Fibroblast of upper back skin (primary cell): ENCODE measurements around the gene PTPRO.

Experiments
- DNase-seq: peaks from one replicate; pipeline ENCODE4 v3.0.0-alpha.2; 2013

Gene PTPRO

DNA sequence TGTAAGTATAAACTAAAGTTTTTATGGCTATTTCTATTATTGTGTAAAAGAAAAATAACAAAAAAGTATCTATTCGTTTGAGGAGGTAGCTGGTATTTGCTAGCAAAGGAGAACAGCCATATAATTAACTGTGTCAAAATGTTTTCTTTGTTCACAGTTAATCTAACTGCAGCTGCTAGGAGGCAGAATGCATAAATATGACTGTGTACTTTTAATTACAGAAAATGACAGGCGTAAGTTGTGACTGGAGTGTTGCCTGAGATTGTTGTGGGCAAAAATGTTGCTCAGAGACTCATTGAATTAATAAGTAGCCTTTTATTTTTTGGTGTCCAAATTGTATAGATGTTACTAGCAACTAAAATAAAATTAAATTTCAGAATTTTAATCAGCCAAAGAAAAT lies 33.5 kb downstream of the PTPRO start:
- DNase-seq, result no peak

DNA sequence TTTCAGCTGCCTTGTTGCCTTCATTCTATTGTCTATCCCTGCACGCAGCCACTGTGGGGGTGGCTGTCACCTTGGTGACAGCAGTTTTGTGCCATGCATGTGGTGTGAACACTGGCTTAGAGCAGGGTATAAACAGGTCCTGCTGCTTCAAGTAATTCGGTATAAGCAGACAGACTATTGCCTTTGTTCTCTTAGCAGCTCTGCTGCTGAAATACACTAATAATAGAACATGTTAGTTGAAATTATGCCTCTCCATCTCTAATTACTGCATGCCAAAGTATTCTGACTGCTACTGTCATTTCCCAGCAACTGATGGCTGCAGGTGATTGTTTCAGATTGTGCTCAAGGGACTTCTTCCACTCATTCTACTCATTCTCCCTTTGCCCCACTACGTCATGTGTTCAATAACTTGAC lies 34.6 kb downstream of the PTPRO start:
- DNase-seq, result no peak

DNA sequence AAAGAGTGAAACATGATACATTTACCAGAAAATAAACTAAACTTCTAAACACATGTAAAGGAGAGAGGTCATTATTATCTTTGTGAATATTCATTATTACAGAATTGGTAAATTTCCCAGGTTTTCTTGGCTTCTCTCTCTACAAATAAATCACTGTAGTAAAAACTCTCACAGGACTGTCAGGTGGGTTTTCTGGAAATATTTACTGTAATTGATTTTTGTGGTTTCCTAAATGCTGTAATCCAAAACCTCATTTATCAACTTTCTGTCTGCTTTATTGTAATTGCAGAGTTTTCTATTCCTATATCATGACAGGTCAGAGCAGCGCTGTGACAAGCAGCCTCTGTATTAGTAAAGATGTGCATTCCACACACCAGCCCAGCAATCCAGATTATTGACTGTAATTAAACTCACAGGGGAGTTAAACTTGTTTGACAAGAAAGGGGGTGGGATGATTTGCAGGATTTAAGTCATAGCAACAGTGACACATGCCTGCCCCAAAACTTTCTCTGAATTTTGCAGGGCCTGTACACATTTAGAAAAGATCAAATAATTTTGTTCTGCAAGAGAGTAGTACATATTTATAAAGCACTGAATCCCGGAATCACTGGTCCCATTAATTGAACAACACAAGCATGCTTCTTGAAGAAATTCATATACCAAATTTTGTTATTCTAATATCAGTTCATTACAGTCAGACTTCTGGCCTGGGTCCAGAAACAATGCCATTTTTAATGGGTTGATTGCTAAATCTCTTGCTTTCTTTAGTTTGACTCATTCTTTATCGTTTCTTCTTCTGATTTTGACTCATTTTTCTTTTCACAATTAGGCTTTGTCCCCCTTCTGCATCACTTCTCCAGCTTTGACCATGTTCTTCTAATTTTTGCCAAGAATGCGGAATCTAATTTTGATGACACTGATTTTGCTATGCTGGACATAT lies 42.2 kb downstream of the PTPRO start:
- peak; percentile 65 for DNase-seq

DNA sequence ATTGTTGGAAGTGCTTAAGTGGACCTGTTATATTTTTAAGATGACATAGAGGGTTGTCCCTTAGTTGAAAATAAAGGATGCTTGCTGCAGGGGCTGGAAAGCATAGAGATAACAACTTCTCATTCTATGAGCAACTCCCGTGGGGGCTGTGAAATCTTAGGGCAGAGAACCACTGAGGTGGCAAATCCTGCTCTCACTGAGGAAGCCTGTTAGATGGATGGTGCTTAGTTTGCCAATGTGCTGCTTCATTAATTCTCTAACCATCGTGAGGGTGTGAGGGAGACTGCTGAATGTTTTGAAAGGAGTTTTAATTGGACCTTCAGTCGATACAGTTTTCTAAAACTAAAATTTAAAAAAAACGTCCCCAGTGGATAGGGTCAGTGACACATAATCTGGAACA lies 46.5 kb downstream of the PTPRO start:
- no peak for DNase-seq

DNA sequence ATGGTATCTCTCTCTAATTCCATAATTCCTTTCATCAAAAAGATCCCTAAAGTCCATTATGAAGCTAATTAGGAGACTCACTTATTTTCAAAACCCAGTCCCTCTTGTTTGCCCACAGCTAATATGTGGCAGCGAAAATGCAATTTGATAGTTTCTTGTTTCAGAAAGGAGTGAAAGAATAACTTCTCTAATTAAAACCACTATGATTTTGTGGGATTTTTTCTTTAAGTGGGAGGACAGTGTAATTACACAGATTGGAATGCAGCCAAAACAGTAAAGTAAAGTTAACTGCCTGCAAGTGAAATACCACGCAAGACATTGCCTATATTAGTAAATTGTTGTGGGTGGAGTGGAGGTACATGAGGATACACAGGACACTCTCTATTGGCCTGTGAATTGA lies 50.0 kb downstream of the PTPRO start:
- no peak for DNase-seq

DNA sequence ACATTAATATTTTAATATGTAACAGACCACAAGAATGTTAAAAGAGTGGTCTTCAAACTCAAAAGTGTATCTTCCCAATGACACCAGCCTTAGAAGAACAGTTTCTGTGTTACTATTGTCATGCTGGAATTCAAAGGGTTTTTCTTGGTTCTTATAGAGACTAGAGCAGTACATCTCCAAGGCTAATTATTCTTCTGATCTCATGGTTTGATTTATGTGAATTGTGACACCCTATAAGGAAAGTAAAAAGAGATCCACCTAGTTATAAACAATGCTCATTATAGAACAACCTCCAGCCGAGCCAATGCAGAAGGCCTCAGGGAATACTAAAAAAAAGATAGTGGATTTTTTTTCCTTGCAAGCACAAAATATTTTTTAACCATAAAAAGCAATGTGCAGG lies 65.5 kb downstream of the PTPRO start:
- no peak for DNase-seq

DNA sequence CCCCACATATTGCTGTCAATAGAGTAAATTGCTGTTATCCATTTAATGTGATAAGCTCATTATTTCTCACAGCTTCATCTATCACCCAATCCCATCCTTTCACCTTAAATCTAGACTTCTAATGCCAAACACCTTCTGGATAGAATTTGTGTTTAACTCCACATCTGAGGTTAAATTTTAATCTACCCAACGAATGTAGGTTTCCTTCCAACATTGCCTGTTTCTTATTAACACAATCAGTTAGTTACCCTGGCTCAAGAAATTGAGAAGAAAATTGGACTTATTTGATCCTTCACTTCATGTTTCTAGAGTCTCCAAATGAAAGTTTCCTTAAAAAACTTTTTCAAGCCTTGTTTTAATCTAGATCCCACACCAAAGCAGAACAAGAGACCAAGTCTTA lies 67.3 kb downstream of the PTPRO start:
- no peak for DNase-seq

DNA sequence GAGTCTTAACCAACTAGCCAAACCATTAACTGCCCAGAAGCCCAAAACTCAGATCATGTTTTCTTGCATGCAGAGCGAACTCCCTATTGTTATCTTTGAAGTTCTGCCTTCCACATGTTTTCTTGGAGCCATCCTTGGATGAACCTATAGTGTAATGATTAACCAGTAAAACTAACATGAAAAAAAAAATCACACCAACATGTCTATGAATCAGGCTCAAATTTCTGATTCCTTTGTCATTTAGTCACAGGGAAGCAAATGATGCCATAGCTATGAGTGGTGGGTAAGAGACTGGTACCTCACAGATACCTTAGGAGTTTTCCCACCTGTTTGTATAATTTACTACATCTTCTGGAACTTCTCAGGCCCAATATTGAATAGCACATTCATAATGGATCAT lies 70.7 kb downstream of the PTPRO start:
- DNase-seq, result no peak

DNA sequence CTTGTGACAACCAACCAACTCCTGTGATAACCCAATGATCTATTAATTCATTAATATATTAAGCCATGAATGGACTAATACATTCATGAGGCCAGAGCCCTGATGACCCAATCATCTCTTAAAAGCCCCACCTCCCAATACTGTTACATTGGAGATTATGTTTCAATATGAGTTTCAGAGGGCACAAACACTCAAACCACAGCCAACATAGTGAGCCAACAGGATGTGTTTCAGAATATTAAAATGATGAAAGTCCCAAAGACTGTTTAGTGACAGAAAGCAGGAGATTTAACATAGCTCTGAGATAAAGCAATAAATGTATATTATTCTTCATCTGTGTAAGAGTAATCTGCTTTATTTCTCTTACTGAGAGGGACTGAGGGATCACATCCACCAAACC lies 71.7 kb downstream of the PTPRO start:
- DNase-seq, result no peak

DNA sequence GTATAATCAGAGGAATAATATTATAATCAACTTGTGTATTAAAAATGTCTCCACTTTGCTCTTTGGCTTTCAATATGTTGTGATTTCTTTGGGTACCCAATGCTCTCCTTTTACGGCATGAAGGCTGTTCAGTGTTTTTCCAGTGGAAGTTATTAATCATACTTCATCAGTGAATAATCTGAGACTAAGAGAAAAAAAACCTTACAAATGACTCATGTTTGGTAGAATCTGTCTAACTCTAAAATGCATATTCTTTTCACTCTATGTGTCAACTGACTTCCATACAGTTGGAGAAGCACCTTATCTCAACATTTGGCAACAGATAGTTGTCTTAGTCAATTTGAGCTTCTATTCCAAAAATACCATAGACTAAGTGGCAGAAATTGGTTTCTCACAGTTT lies 82.2 kb downstream of the PTPRO start:
- peak; percentile 73 for DNase-seq

DNA sequence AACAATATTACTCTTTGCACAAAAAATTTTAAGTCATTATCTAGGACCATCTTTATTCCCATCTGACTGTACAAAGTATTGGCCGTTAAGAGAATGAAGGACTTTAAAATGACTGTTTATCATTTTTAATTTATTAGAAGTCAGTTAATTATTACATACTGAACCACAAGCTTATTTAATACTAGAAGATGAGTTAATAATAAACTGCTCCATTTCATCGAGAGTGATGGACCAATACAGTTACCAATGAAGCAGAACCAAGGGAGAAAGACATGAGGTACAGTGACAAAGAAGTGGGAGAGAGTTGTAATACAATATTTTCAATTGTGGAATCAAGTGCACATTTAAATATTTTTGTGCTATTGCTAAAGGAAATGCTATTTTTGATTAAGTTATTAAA lies 83.3 kb downstream of the PTPRO start:
- DNase-seq, result no peak

DNA sequence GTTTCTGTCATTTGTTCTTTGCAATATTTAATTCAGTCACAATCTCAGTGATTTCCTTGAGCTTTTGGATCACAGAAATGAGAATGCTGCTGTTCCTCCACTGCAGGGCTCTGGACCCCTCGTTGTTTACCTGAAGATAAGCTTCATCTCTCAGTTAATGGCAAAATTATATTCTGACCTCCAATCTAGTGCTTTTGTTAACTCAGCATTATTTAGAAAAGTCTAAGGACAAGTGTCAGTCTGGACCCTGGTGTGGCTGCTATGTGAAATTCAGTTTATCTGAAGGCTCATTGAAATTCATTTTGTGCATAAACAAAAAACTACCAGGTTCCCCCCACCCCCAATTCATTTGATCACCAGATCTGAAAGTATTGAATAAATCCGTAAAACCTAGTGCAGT lies 84.7 kb downstream of the PTPRO start:
- no peak for DNase-seq

DNA sequence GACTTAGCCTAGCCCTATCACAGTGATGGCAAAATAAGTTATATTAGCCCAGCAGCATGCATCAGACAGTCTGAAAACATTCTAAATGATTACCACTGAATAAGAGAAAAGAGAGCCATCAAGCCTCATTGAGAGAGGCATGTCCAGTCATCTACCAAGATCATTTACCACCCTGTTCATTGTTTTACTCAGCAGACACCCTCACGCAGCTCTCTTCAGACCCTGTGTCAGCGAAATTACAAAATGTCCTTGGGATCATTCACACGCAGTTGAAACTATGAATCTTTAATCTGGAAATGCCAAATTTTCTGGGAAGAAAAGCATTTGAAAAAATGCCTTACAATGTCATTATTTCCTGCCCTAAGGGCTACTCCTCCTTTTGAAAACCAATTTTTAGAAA lies 89.5 kb downstream of the PTPRO start:
- DNase-seq, result no peak

DNA sequence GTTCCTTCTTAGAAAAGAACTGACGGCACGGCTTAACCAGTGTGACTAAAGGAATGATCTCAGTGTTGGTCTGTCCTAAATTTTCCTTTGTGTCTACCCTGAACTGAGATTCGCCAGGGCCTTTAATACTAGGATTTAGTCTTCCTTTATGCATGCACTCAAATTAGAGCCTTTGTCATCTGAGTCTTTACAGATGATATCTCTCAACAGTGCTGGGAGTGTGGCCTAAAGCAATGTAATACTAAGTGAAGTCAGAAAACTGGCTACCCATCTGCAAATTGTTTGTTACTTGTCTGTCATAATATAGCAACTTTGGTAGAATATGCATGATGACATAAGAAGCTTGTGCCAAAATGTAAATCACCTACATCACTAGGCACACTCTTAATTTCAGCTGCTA lies 95.4 kb downstream of the PTPRO start:
- no peak for DNase-seq

DNA sequence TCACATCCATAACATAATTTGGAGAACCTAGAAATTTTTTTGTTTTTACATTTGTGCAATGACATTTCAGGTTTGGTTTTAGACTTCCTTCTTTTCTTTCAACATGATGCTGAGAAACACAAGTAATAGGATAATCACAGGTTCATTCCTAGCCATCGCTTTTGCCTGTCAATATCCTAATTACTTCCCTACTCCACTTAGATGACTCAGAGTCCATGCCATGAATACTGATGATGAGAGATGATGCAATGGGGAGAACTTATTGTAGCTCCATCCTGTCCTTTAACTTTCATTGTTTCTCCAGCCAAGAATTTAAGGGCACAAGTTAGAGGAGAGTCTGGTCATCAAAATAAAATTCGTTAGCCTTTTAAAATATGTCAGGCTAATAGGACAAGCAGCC lies 101.3 kb downstream of the PTPRO start:
- peak; percentile 66 for DNase-seq

DNA sequence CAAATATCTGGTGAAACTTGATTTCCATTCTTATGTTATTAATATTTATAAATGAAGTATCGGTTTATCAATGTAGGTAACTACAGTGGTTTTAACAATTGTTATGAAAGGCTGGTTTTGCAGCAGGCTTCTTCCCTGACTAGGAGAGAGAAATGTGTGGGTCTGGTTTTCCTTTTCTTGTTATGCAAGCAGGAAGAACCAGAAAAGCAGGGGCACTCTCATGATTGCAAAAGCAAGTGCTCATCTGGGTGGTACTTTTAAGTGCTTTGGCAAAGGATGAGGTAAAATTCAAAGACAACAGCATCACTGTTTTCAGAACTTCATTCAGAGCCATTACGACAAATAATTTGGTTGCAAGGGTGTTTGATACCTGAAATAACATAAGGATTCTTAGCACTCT lies 105.6 kb downstream of the PTPRO start:
- DNase-seq, result no peak

DNA sequence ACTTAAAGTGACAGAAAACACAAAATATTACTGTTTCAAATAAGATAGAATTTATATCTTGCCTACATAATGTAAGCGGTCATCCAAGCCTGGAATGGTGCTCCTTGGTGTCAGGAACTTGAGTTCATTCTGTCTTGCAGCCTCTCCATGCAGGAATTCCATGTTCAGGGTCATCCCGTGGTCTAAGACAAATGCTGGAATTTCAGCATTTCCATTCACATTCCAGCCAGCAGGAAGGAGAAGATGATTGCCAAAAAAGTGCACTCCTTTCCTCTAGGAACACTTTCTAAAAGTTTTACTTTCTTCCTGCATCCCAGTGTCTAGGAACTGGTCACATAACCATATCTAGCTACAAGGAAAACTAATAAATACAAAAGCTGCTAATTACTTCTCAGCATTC lies 106.3 kb downstream of the PTPRO start:
- peak; percentile 18 for DNase-seq

DNA sequence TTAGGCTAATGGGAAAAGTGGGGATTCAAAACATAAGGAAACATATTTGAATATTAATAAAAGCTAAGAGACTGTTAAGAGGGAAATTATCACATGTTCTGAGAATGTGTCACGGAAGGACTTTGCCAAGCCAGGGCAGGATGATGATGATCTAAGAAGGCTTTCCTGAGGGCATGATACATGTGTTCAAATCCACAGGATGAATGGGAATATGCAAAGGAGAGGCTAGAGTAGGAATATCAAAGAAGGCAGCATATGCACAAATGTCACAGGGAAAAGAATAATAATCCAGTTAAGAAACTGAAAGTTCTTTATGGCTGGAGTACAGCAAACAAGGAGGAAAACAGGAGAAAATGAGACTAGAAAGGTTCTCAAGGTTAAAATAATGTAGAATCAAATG lies 107.0 kb downstream of the PTPRO start:
- DNase-seq, result no peak

DNA sequence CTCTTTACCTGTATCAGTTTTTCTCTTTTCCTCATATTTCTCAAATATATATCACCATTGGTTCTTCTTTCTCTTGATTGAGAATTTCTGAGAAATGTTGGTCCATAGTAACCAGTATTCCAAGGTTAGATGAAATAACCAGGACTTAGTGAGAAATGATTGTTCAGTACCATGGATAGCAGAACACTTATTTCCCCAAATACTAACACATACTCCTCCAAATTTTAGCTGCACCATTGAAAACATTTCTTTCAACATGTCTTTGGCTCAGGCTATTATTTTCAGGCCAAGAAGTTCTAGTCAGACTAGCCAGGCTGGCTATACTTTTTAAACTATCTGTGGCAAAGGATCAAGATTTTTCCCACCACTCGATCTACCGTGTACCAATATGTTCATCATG lies 113.3 kb downstream of the PTPRO start:
- DNase-seq, result peak; percentile 7

DNA sequence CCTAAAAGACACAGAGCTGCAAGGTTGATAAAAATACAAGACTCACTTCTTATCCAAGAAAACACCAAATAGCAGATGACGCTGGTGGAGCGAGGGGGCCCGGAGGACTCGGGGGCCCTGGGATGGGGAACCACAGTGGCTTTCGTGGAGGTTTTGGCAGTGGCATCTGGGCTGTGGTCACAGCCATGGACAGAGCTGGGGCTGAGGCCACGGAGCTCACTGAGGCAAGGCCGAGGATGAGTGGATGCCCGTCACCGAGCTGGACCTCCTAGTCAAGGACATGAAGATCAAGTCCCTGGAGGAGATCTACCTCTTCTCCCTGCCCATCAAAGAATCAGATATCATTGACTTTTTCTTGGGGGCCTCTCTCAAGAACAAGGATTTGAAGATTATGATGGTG lies 117.2 kb downstream of the PTPRO start:
- no peak for DNase-seq

DNA sequence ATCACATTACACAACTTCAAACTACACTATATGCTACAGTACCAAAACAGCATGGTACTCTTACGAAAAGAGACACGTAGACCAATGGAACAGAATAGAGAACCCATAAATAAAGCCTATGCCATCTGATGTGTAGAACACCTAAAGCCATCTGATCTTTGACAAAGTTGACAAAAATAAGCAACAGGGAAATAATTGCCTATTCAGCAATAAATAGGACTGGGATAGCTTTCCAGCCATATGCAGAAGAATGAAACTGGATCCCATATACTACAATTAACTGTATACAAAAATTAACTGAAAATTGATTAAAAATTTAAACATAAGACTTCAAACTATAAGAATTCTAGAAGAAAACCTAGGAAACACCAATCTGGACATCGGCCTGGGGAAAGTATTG lies 120.7 kb downstream of the PTPRO start:
- no peak for DNase-seq

DNA sequence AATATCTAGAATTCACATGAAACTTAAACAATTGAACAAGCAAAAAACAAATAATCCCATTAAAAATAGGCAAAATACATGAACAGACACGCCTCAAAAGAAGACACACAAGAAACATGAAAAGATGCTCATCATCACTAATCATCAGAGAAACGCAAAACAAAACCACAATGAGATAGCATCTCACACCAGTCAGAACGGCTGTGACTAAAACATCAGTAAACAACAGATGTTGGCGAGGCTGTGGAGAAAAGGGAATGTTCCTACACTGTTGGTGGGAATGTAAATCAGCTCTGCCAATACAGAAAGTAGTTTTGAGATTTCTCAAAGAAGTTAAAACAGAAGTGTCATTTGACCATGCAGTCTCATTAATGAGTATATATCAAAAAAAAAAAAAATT lies 121.3 kb downstream of the PTPRO start:
- no peak for DNase-seq

DNA sequence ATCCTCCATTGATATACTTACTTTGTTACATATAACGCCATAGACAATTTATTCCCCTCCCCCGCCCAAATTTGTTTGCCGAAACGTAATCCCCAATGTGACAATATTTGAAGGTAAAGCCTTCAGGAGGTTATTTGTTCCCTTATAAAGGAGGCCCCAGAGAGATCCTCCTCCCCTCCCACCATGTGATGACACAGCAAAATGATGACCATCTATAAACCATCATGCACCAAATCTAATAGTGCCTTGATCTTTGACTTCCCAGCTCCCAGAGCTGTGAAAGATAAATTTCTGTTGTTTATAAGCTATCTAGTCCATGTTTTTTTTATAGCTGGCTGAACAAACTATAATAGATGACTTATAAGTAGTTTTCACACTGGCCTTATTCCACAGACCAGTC lies 122.2 kb downstream of the PTPRO start:
- DNase-seq, result no peak

DNA sequence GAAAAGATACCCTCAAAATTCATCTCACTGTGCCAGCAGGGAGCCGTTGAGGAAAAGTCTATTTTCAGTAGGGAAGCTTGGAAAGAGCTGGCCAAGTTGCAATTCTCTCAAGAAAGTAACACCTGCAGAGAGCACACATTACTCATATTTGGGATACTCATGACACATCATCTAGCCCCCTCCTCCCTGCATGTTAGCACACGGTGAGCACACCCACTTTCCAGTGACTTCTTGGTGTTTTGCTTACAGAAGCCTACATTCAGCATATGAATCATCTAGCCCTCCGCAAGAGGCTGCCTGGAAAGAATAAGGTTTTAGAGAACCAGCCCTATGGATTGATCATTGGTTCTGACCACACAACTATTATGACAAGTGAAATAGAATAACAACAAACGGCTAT lies 124.5 kb downstream of the PTPRO start:
- DNase-seq, result no peak

DNA sequence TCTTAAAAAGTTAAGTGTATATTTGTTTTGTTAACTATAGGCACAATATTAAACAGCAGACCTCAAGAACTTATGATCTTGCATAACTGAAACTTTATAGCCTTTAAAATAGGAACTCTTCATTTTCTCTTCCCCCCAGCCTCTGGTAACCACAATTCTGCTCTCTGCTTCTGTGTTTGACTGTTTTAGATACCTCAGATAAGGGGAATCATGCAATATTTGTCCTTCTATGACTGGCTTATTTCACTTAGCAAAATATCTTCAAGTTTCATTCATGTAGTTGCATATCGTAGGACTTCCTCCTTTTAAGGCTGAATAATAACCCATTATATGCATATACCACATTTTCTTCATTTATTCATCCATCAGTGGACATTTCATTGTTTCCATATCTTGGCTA lies 131.3 kb downstream of the PTPRO start:
- no peak for DNase-seq
